T-cell (primary cell): ENCODE results near the gene IKZF3. TPM values are rescaled to one million over a fixed set of nuclear protein-coding genes. Genes with fewer than 3 reads are reported as not detected.
A peak's percentile ranks its signal among the peaks of the same experiment; 100 is the strongest.
"Not testable (repeated sequence)": the region's sequence is repeated elsewhere in the genome, so short reads cannot be mapped to it uniquely, and the experiment has no call there.

Experiments
- ATAC-seq, 4 experiments: fragments of 200-7000 bp in 3 of 4; fragments of 150-1000 bp in 1 of 4; cut with Tn5 transposase; replicated peaks in 1 of 4; 1 replicate in 3 of 4; 2 replicates in 1 of 4; pipeline ENCODE4 v1.10.0; 2021; ENCODE audit warnings: moderate library complexity in 3 of 4, mild to moderate bottlenecking in 2 of 4, moderate number of reproducible peaks in 1 of 4
- CTCF ChIA-PET, 2 donors: fragments of 300-600 bp; sonication (Branson Sonifier 250); formaldehyde crosslinking; loops; one replicate each; lab custom pipeline; 2022; ENCODE audit warnings: antibody characterized with exemption in 2 of 2; lab: Charles Lee
- POLR2A ChIA-PET, 2 donors: fragments of 300-600 bp; sonication (Branson Sonifier 250); formaldehyde crosslinking; loops; one replicate each; lab custom pipeline; 2022; ENCODE audit warnings: antibody characterized with exemption in 2 of 2; lab: Charles Lee
- DNase-seq, 35 experiments: peaks; one replicate each; pipeline versions ENCODE4 v3.0.0 to v3.0.0-alpha.2; 2013 to 2023
- H3K27ac ChIP-seq: one replicate; pipeline ENCODE4 v1.5.1; 2013; ENCODE audit warnings: low read length
- H3K27me3 ChIP-seq, 2 experiments: replicated peaks in 1 of 2; 1 replicate in 1 of 2; 2 replicates in 1 of 2; pipeline versions ENCODE4 v1.6.1 to v1.7.0; 2013; ENCODE audit warnings: low read length in 1 of 2, mixed read lengths in 1 of 2; ENCODE audit not compliant: control insufficient read depth in 2 of 2, insufficient read depth in 2 of 2; ENCODE audit errors: extremely low read depth in 1 of 2
- H3K36me3 ChIP-seq, 2 donors: 1 replicate in 1 of 2; 2 replicates in 1 of 2; pipeline versions ENCODE4 v1.6.1 to v1.7.0; 2013; ENCODE audit warnings: low read length in 1 of 2; ENCODE audit not compliant: control insufficient read depth in 2 of 2, insufficient read depth in 1 of 2; ENCODE audit errors: extremely low read depth in 1 of 2
- H3K4me1 ChIP-seq, 2 experiments: 1 replicate in 1 of 2; 2 replicates in 1 of 2; pipeline versions ENCODE4 v1.6.1 to v1.7.0; 2013; ENCODE audit warnings: low read length in 2 of 2, mixed read lengths in 1 of 2; ENCODE audit not compliant: insufficient read depth in 2 of 2, control insufficient read depth in 1 of 2; ENCODE audit errors: extremely low read depth in 1 of 2
- H3K4me3 ChIP-seq, 2 donors: 1 replicate in 1 of 2; 2 replicates in 1 of 2; pipeline versions ENCODE4 v1.5.1 to v1.7.0; 2013; ENCODE audit warnings: mild to moderate bottlenecking in 2 of 2, low read length in 1 of 2, moderate library complexity in 1 of 2; ENCODE audit not compliant: control insufficient read depth in 1 of 2; ENCODE audit errors: extremely low read depth in 1 of 2
- H3K9me3 ChIP-seq: 2 replicates; pipeline ENCODE4 v1.7.0; 2013
- H3K27ac Mint-ChIP-seq, 2 donors: one replicate each; pipeline ENCODE4 v1.8.0; 2020 to 2021; ENCODE audit warnings: mild to moderate bottlenecking in 2 of 2, mixed read lengths in 2 of 2
- H3K27me3 Mint-ChIP-seq, 2 donors: one replicate each; pipeline ENCODE4 v1.8.0; 2021 to 2022; ENCODE audit warnings: mixed read lengths in 2 of 2
- H3K36me3 Mint-ChIP-seq: one replicate; pipeline ENCODE4 v1.8.0; 2021; ENCODE audit warnings: mixed read lengths
- H3K4me1 Mint-ChIP-seq, 3 donors: one replicate each; pipeline ENCODE4 v1.8.0; 2020 to 2022; ENCODE audit warnings: mixed read lengths in 3 of 3, mild to moderate bottlenecking in 1 of 3
- H3K4me3 Mint-ChIP-seq, 3 donors: one replicate each; pipeline ENCODE4 v1.8.0; 2020 to 2022; ENCODE audit warnings: mild to moderate bottlenecking in 3 of 3, mixed read lengths in 3 of 3, moderate library complexity in 3 of 3
- H3K9me3 Mint-ChIP-seq, 3 donors: one replicate each; pipeline ENCODE4 v1.8.0; 2020 to 2022; ENCODE audit warnings: mixed read lengths in 3 of 3
- WGBS: methylation state at CpG from one replicate; pipeline ENCODE4 v1.1.5; 2013; ENCODE audit warnings: missing lambda C conversion rate; ENCODE audit not compliant: insufficient coverage; 5-methylcytosine and 5-hydroxymethylcytosine counted together
- total RNA-seq, 35 experiments: library from RNA in 6 of 35; stranded (reverse) in 6 of 35; fragments of 120-200 nt in 1 of 35; gene quantifications; one replicate each; pipeline versions ENCODE4 v1.2.1 to v1.2.4 and lab custom pipeline; 2013 to 2026

The IKZF3 gene
- total RNA-seq, 5 donors from 2014 or later (not counting 1 experiment from before 2014, with no cell fraction given), result 78.1 to 112 (median 108) TPM

DNA sequence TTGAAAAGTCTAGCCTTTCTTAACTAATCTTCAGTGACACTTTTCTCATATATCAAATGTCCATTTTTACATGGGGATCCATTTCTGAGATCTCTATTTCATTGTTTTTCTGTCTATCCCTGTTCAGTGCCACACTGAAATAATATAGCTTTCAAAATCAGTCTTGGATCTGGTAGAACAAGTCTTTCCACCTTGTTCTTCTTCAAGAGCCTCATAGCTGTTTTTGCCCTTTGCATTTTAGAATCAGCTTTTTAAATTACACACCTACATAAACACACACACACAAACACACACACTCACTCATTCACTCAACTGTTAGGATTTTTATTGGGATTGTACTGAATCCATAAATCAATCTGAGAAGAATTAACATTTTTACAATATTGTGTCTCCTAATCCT lies 35.1 kb upstream of the IKZF3 start:
- Histone ChIP-seq H3K4me3 (no peak overlapping the region), H3K27me3 (no peaks in the 10 kb centered on the region), H3K4me1 (peaks cover 6 to 16% of the 10 kb centered on the region in 2 experiments), H3K27ac (no peak overlapping the region), H3K9me3 (no peaks in the 10 kb centered on the region), H3K36me3 (no peaks in the 10 kb centered on the region)
- H3K27ac Mint-ChIP-seq, result no peak overlapping the region
- DNase-seq, result no peak
- no peaks in the 10 kb centered on the region for H3K27me3 Mint-ChIP-seq
- H3K36me3 Mint-ChIP-seq, result peaks cover 14% of the 10 kb centered on the region
- peaks cover 14 to 22% (median 17%) of the 10 kb centered on the region in 3 donors for H3K4me1 Mint-ChIP-seq
- no peaks in the 10 kb centered on the region for H3K9me3 Mint-ChIP-seq
- no peak overlapping the region for H3K4me3 Mint-ChIP-seq
- no peak for ATAC-seq
- POLR2A ChIA-PET, result interaction anchor here in 1 of 2 donors (0.6 to 0.7 kb wide), 2 partner anchors 56 to 93 kb away, joined by 5 to 7 read pairs; no protein-coding TSS in a partner anchor
- CTCF ChIA-PET, result no interaction called here

DNA sequence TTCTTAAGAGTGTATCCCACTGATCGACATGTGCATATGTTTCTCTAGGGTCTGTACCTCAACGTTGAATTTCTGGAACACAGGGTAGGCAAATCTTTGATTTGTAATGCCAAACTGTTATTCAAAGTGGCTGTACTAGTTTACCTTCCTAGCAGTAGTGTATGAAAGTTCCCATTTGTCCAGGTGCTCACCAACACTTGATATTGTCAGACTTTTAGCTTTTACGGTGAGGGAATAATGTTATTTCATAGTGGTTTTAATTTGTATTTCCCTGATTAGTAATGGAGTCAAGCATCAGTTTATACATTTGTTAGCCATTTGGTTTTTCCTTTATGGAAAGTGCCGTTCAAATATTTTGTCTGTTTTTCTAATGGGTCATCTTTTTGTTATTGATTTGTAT lies 34.0 kb upstream of the IKZF3 start:
- H3K4me1 ChIP-seq, result peaks cover 0 to 5% of the 10 kb centered on the region in 2 experiments
- WGBS, result 100% methylated on average over 1 of the region's 4 CpGs
- Mint-ChIP-seq H3K4me3 (no peak overlapping the region), H3K36me3 (peaks cover 10% of the 10 kb centered on the region), H3K4me1 (peaks cover 6 to 11% (median 10%) of the 10 kb centered on the region in 3 donors), H3K27ac (no peak overlapping the region), H3K9me3 (no peaks in the 10 kb centered on the region), H3K27me3 (no peaks in the 10 kb centered on the region)
- POLR2A ChIA-PET, result no interaction called here
- no peaks in the 10 kb centered on the region for H3K9me3 ChIP-seq
- CTCF ChIA-PET, result no interaction called here
- ATAC-seq (no peak), DNase-seq (no peak)
- H3K27ac ChIP-seq, result no peak overlapping the region
- no peaks in the 10 kb centered on the region for H3K36me3 ChIP-seq
- H3K4me3 ChIP-seq, result no peak overlapping the region
- no peaks in the 10 kb centered on the region for H3K27me3 ChIP-seq

DNA sequence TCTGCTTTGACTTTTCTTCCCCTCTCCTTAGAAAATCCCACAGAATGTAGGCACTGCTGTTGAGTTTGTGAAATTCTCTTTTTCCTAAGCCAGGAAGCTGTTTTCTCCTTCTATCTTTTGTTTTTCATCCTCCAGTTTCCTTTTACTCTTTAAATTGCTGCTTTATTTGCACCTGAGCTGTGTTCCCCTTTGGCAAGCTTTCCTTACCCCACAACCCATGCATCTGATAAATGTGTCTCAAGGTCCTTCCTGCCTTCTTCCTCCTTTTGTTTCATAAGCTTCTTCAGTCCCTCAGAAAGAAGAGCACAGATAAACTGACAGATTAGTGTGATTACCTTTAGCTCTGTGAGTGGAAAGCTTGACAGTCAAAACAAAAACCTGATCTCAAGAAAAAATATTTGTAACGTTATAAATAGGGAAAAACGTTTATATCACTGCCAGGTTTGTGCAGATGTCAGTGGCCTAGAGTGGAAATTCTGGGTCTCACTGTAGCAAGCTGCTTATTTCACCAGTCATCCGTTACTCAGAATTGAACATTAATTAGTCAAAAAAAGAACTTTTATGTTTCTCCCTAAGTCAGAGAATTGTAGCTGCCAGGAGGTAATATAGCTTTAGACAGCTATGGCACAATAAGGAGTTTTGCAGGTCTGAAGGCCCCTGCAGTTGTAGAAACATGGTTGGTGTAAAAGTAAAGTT lies 30.7 kb upstream of the IKZF3 start:
- ChIA-PET CTCF (no interaction called here), POLR2A (interaction anchor here (0.5 to 1.0 kb wide), 3 partner anchors 24 to 369 kb away, joined by 3 to 14 read pairs (median 3); no protein-coding TSS in a partner anchor)
- WGBS, result 40% methylated on average over 1 of the region's 3 CpGs
- no peak overlapping the region for H3K4me3 Mint-ChIP-seq
- no peak for ATAC-seq
- Histone ChIP-seq H3K27ac (no peak overlapping the region), H3K27me3 (peaks cover 0 to 2% of the 10 kb centered on the region in 2 experiments), H3K9me3 (no peaks in the 10 kb centered on the region), H3K36me3 (no peaks in the 10 kb centered on the region), H3K4me3 (no peak overlapping the region), H3K4me1 (no peaks in the 10 kb centered on the region)
- H3K4me1 Mint-ChIP-seq, result peaks cover 5 to 9% (median 7%) of the 10 kb centered on the region in 3 donors
- peak overlapping the region; percentile 74 to 81 for H3K27ac Mint-ChIP-seq
- H3K36me3 Mint-ChIP-seq, result peaks cover 6% of the 10 kb centered on the region
- no peaks in the 10 kb centered on the region for H3K9me3 Mint-ChIP-seq
- H3K27me3 Mint-ChIP-seq, result no peaks in the 10 kb centered on the region
- no peak for DNase-seq

DNA sequence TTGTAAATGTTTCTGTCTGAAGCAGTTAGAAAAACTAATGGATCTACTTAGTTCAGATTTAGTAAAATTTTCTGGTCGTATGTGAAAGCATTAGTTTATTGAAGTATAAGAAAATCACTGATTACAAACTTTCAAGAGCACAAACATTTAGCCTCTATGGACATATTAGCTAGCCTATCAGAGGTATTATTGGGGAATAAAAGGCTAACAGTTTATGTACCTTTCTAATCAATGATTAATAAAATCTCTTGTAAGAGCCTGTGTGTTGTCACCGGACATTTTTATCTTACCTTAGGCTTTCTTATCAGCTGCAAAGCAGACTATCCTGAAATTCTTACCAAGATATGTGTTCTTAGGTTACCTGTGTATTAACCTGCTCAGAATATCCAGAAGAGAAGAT lies 25.1 kb upstream of the IKZF3 start:
- H3K4me3 ChIP-seq, result no peak overlapping the region
- POLR2A ChIA-PET, result interaction anchor here in 1 of 2 donors (0.7 kb wide), 1 partner anchor 103 kb away, joined by 3 read pairs; no protein-coding TSS in a partner anchor
- no peaks in the 10 kb centered on the region for H3K36me3 Mint-ChIP-seq
- H3K27ac ChIP-seq, result no peak overlapping the region
- H3K27me3 Mint-ChIP-seq, result peaks cover 2 to 7% of the 10 kb centered on the region in 2 donors
- DNase-seq (no peak), ATAC-seq (no peak)
- H3K9me3 ChIP-seq, result no peaks in the 10 kb centered on the region
- no peaks in the 10 kb centered on the region for H3K9me3 Mint-ChIP-seq
- no peaks in the 10 kb centered on the region for H3K4me1 ChIP-seq
- no CpG with 5 or more reads among the region's 2 CpGs for WGBS
- no peak overlapping the region for H3K4me3 Mint-ChIP-seq
- no peaks in the 10 kb centered on the region for H3K4me1 Mint-ChIP-seq
- peaks cover 0 to 17% of the 10 kb centered on the region in 2 experiments for H3K27me3 ChIP-seq
- CTCF ChIA-PET, result no interaction called here
- H3K27ac Mint-ChIP-seq, result no peak overlapping the region
- no peaks in the 10 kb centered on the region for H3K36me3 ChIP-seq

DNA sequence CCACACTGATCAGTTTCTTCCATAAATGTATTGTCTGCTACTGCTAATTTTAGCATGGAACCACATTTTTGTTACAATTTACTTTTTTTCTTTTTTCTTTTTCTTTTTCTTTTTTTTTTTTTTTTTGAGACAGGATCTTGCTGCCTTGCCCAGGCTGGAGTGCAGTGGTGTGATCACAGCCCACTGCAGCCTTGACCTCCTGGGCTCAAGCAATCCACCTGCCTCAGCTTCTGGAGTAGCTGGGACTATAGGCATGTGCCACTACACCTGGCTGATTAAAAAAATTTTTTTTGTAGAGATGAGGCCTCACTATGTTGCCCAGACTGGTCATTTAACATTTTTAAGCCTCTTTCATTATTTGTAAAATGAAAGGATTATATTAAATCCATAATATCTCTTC lies 23.0 kb upstream of the IKZF3 start:
- H3K4me3 ChIP-seq, result no peak overlapping the region
- no peak overlapping the region for H3K27ac ChIP-seq
- DNase-seq (no peak), ATAC-seq (no peak)
- peaks cover 0 to 17% of the 10 kb centered on the region in 2 experiments for H3K27me3 ChIP-seq
- H3K4me1 Mint-ChIP-seq, result no peaks in the 10 kb centered on the region
- no peaks in the 10 kb centered on the region for H3K36me3 ChIP-seq
- no peaks in the 10 kb centered on the region for H3K4me1 ChIP-seq
- no peaks in the 10 kb centered on the region for H3K9me3 Mint-ChIP-seq
- POLR2A ChIA-PET, result no interaction called here
- peaks cover 2 to 7% of the 10 kb centered on the region in 2 donors for H3K27me3 Mint-ChIP-seq
- no peak overlapping the region for H3K27ac Mint-ChIP-seq
- CTCF ChIA-PET, result interaction anchor here in 1 of 2 donors (1.5 kb wide), 1 partner anchor 233 kb away, joined by 8 read pairs; no protein-coding TSS in a partner anchor
- H3K9me3 ChIP-seq, result no peaks in the 10 kb centered on the region
- H3K36me3 Mint-ChIP-seq, result no peaks in the 10 kb centered on the region
- no peak overlapping the region for H3K4me3 Mint-ChIP-seq

DNA sequence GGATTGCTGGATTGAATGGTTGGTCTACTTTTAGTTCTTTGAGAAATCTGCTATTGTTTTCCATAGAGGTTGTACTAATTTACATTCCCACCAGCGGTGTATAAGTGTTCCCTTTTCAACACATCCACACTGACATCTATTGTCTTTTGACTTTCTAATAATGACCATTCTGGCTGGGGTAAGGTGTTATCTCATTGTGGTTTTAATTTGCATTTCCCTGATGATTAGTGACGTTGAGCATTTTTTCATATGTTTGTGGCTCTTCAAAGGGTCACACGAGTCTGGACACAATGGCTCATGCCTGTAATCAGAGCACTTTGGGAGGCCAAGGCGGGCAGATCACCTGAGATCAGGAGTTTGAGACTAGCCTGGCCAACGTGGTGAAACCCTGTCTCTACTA lies 22.0 kb upstream of the IKZF3 start:
- H3K27ac ChIP-seq, H3K4me3 ChIP-seq, H3K4me1 Mint-ChIP-seq, H3K9me3 ChIP-seq, H3K4me1 ChIP-seq, DNase-seq, H3K27me3 Mint-ChIP-seq, ATAC-seq, H3K36me3 Mint-ChIP-seq, POLR2A ChIA-PET, CTCF ChIA-PET, H3K27ac Mint-ChIP-seq, H3K4me3 Mint-ChIP-seq, H3K9me3 Mint-ChIP-seq, H3K36me3 ChIP-seq: not testable (repeated sequence)
- H3K27me3 ChIP-seq, result peaks cover 0 to 17% of the 10 kb centered on the region in 2 experiments
- WGBS, result 73% methylated on average over 3 of the region's 5 CpGs
